BLaER1 treated with 17β-estradiol and CSF1 and Interleukin-3, amounts not matched to agents 10 nM and 100 nM (cell line): ENCODE data around the gene PLEKHA6.

Experiments used
- H3K27ac ChIP-seq, 11 experiments: shearing (Covaris generic); formaldehyde crosslinking; 2 replicates each; pipeline ENCODE4 v1.8.1; 2022
- H3K27me3 ChIP-seq, 11 experiments: shearing (Covaris generic); formaldehyde crosslinking; 2 replicates each; pipeline ENCODE4 v1.8.1; 2022
- H3K36me3 ChIP-seq, 11 experiments: shearing (Covaris generic); formaldehyde crosslinking; 2 replicates each; pipeline ENCODE4 v1.8.1; 2022
- H3K4me1 ChIP-seq, 10 experiments: shearing (Covaris generic); formaldehyde crosslinking; 2 replicates each; pipeline ENCODE4 v1.8.1; 2022
- H3K4me2 ChIP-seq, 11 experiments: shearing (Covaris generic); formaldehyde crosslinking; 2 replicates each; pipeline ENCODE4 v1.8.1; 2022
- H3K4me3 ChIP-seq, 10 experiments: shearing (Covaris generic); formaldehyde crosslinking; 2 replicates each; pipeline ENCODE4 v1.8.1; 2022
- H3K9ac ChIP-seq, 11 experiments: shearing (Covaris generic); formaldehyde crosslinking; 2 replicates each; pipeline ENCODE4 v1.8.1; 2022
- H3K9me3 ChIP-seq, 11 experiments: shearing (Covaris generic); formaldehyde crosslinking; replicated peaks in 1 of 11; 2 replicates each; pipeline ENCODE4 v1.8.1; 2022
- H4K20me1 ChIP-seq, 11 experiments: shearing (Covaris generic); formaldehyde crosslinking; 2 replicates each; pipeline ENCODE4 v1.8.1; 2022
- Cebpa-rat ChIP-seq, 11 experiments: shearing (Covaris generic); IDR thresholded peaks; 2 replicates each; pipeline ENCODE4 v1.8.1; 2022

Gene PLEKHA6

DNA sequence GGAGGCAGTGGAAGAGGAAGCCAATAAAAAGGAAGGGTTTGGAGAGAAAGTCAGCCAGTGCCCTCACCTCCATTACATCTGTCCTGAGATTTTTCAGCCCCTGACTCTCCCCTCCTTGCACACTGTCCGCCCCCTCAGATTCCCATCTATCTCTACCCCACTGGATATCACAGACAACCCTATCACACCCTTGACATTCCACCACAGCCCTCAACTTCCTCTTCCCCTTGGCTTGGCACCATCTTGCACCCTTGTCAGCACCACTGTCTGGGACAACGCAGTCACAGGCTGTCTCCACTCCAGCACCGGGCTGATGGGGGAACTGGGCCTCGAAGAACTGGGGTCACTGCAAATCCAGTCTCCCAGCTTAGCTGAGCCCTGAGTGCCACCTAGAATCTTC, 14.2 kb upstream of the PLEKHA6 start:
- no peak overlapping the region for H3K9ac ChIP-seq
- H3K4me1 ChIP-seq, result peaks cover 11 to 22% (median 15%) of the 10 kb centered on the region in 10 experiments
- no peaks in the 10 kb centered on the region for H3K36me3 ChIP-seq
- H3K9me3 ChIP-seq, result no peaks in the 10 kb centered on the region
- no peak overlapping the region for H3K27ac ChIP-seq
- H3K4me2 ChIP-seq, result peak overlapping the region in 1 of 11 experiments; percentile 10; a peak in 1 of 22 replicates
- H4K20me1 ChIP-seq, result peaks cover 0 to 10% (median 0%) of the 10 kb centered on the region in 11 experiments; a peak in 3 of 22 replicates
- TF ChIP-seq Cebpa-rat (IDR thresholded peaks at IDR 0.05), result no peak
- H3K4me3 ChIP-seq, result no peak overlapping the region
- H3K27me3 ChIP-seq, result peaks cover 34 to 44% (median 40%) of the 10 kb centered on the region in 11 experiments

- H4K20me1 ChIP-seq, result no peaks in the 10 kb centered on the region
Observed at GRCh38 chr1:204370176-204370575, 10.4 kb upstream of the PLEKHA6 start.

GRCh38 chr1:204368996-204369726, 9.4 kb upstream of the PLEKHA6 start:
- Histone ChIP-seq H3K4me3 (no peak overlapping the region), H3K27me3 (no peaks in the 10 kb centered on the region), H3K9ac (no peak overlapping the region), H3K4me1 (peaks cover 0 to 16% (median 7%) of the 10 kb centered on the region in 10 experiments; a peak in 17 of 20 replicates), H3K9me3 (no peaks in the 10 kb centered on the region), H3K36me3 (no peaks in the 10 kb centered on the region), H4K20me1 (no peaks in the 10 kb centered on the region), H3K27ac (no peak overlapping the region), H3K4me2 (0 out of 22 replicates have a peak overlapping the region, but pooled peaks of 1 of the 11 experiments have one; percentile 7)
- no peak for TF ChIP-seq Cebpa-rat (IDR thresholded peaks at IDR 0.05)

More at GRCh38 chr1:204370176-204370575, 10.4 kb upstream of the PLEKHA6 start:
- H3K4me3 ChIP-seq, result no peak overlapping the region
- H3K9ac ChIP-seq, result no peak overlapping the region
- peaks cover 0 to 7% (median 3%) of the 10 kb centered on the region in 11 experiments; a peak in 9 of 22 replicates for H3K27me3 ChIP-seq
- TF ChIP-seq Cebpa-rat (IDR thresholded peaks at IDR 0.05), result no peak
- H3K36me3 ChIP-seq, result no peaks in the 10 kb centered on the region
- no peak overlapping the region for H3K4me2 ChIP-seq
- no peak overlapping the region for H3K27ac ChIP-seq
- H3K4me1 ChIP-seq, result peaks cover 0 to 6% (median 0%) of the 10 kb centered on the region in 10 experiments; a peak in 5 of 20 replicates
- no peaks in the 10 kb centered on the region for H3K9me3 ChIP-seq

DNA sequence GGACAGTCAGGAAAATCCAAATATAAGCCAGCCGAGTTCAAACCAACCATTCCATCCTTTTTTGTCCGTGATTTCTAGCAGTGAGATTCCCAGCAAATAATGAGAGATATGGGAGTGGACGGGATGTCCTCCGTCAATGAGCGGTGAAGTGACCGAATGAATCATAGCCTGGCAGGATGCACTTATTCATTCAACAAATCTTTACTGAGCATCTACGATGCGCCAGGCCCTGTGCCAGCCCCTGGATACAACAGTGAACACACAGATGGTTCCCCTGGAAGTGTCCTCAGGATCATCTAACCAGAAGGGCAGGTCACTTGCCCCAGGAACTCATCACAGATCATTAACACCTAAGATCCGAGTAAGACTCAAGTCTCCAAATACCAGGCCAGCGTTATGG, 8.2 kb upstream of the PLEKHA6 start:
- Histone ChIP-seq H3K4me3 (no peak overlapping the region), H3K36me3 (no peaks in the 10 kb centered on the region), H3K27ac (no peak overlapping the region), H4K20me1 (no peaks in the 10 kb centered on the region), H3K9ac (peak overlapping the region in 1 of 11 experiments; percentile 37; a peak in 1 of 22 replicates), H3K4me1 (peaks cover 4 to 27% (median 18%) of the 10 kb centered on the region in 10 experiments; a peak in 19 of 20 replicates), H3K4me2 (no peak overlapping the region), H3K9me3 (no peaks in the 10 kb centered on the region), H3K27me3 (no peaks in the 10 kb centered on the region)
- no peak for TF ChIP-seq Cebpa-rat (IDR thresholded peaks at IDR 0.05)

GRCh38 chr1:204367193-204367858, 7.6 kb upstream of the PLEKHA6 start:
- TF ChIP-seq Cebpa-rat (IDR thresholded peaks at IDR 0.05), result no peak
- no peaks in the 10 kb centered on the region for H3K27me3 ChIP-seq
- no peak overlapping the region for H3K4me2 ChIP-seq
- peak overlapping the region in 2 of 11 experiments; percentile 4 to 37; a peak in 1 of 22 replicates for H3K9ac ChIP-seq
- no peak overlapping the region for H3K4me3 ChIP-seq
- H3K4me1 ChIP-seq, result peaks cover 4 to 34% (median 25%) of the 10 kb centered on the region in 10 experiments; a peak in 19 of 20 replicates
- no peaks in the 10 kb centered on the region for H3K36me3 ChIP-seq
- no peaks in the 10 kb centered on the region for H3K9me3 ChIP-seq
- H3K27ac ChIP-seq, result no peak overlapping the region
- H4K20me1 ChIP-seq, result no peaks in the 10 kb centered on the region

- TF ChIP-seq Cebpa-rat (IDR thresholded peaks at IDR 0.05), result no peak
- no peak overlapping the region for H3K27ac ChIP-seq
- no peaks in the 10 kb centered on the region for H3K36me3 ChIP-seq
- H3K4me1 ChIP-seq, result peaks cover 4 to 39% (median 30%) of the 10 kb centered on the region in 10 experiments; a peak in 19 of 20 replicates
- 0 out of 22 replicates have a peak overlapping the region, but pooled peaks of 1 of the 11 experiments have one; percentile 4 for H3K9ac ChIP-seq
- no peaks in the 10 kb centered on the region for H3K27me3 ChIP-seq
- H3K4me2 ChIP-seq, result no peak overlapping the region
- H3K9me3 ChIP-seq, result no peaks in the 10 kb centered on the region
- H3K4me3 ChIP-seq, result no peak overlapping the region
- H4K20me1 ChIP-seq, result no peaks in the 10 kb centered on the region
Observed at GRCh38 chr1:204366759-204367158, 7.0 kb upstream of the PLEKHA6 start.

GRCh38 chr1:204363335-204364114, 3.8 kb upstream of the PLEKHA6 start:
- Histone ChIP-seq H3K36me3 (no peaks in the 10 kb centered on the region), H3K27me3 (peaks cover 0 to 5% (median 0%) of the 10 kb centered on the region in 11 experiments; a peak in 1 of 22 replicates), H3K9ac (peak overlapping the region; percentile 40 to 63 (median 60); a peak in 20 of 22 replicates), H3K4me1 (peaks cover 6 to 68% (median 58%) of the 10 kb centered on the region in 10 experiments), H3K9me3 (no peaks in the 10 kb centered on the region), H3K4me2 (peak overlapping the region; percentile 76 to 96 (median 93)), H3K4me3 (peak overlapping the region; percentile 43 to 67 (median 50)), H3K27ac (peak overlapping the region in 10 of 11 experiments; percentile 21 to 69 (median 55); a peak in 18 of 22 replicates), H4K20me1 (no peaks in the 10 kb centered on the region)
- TF ChIP-seq Cebpa-rat (IDR thresholded peaks at IDR 0.05), result no peak

GRCh38 chr1:204362984-204363334, 3.2 kb upstream of the PLEKHA6 start:
- Histone ChIP-seq H4K20me1 (no peaks in the 10 kb centered on the region), H3K36me3 (no peaks in the 10 kb centered on the region), H3K4me1 (peaks cover 11 to 74% (median 63%) of the 10 kb centered on the region in 10 experiments), H3K27me3 (peaks cover 0 to 5% (median 0%) of the 10 kb centered on the region in 11 experiments; a peak in 1 of 22 replicates), H3K4me3 (peak overlapping the region; percentile 43 to 67 (median 50); a peak in 19 of 20 replicates), H3K4me2 (peak overlapping the region; percentile 76 to 96 (median 93)), H3K9me3 (no peaks in the 10 kb centered on the region), H3K27ac (peak overlapping the region in 10 of 11 experiments; percentile 21 to 69 (median 55); a peak in 18 of 22 replicates), H3K9ac (peak overlapping the region; percentile 40 to 63 (median 60); a peak in 20 of 22 replicates)
- TF ChIP-seq Cebpa-rat (IDR thresholded peaks at IDR 0.05), result no peak
